ENCODE results near the gene WFDC9. TPM values are rescaled to one million over a fixed set of nuclear protein-coding genes. Genes with fewer than 3 reads are reported as not detected.

WFDC9 gene
- total and polyA plus RNA-seq, 2 donors (not counting 3 experiments of a cell fraction or from before 2014, with no cell fraction given): not detected

DNA sequence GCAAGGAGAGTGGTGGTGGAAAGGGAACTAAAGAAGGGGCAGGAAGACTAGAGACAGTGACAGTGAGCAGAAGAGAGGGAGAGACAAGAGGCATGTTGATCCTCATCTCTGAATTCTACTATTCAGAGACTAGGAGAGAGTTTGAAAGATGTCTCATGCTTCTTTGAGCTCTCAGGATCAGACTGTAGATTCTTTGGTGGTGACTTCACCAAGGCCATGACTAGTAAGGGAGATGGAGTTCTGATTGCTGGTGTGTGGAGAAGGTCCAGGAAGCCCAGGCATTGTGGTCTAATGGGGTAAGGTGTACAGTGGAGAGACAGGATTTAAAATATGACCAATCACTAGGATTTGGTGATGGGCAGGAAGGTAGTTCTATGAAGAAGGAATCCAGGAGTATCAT lies 713 bp downstream of the WFDC9 start:
- ChIA-PET CTCF (interaction anchor here (1.1 to 3.0 kb wide), 4 partner anchors 11 to 16 kb away, joined by 3 to 21 read pairs (median 10); no protein-coding TSS in a partner anchor), POLR2A (no interaction called here)
- Histone ChIP-seq H2AFZ (ENCODE audit: low read depth, low read length) (no peak overlapping the region), H3K9me1 (replicated peaks; ENCODE audit: control insufficient read depth, extremely low read depth, insufficient read depth, low read length) (no peaks in the 10 kb centered on the region), H3K27ac (ENCODE audit: insufficient read depth, low read depth, low read length) (no peak overlapping the region), H3K27me3 (ENCODE audit: control insufficient read depth in 2 of 2, insufficient read depth in 2 of 2, low read length in 2 of 2) (no peaks in the 10 kb centered on the region), H3K79me2 (ENCODE audit: control insufficient read depth, insufficient read depth, low read length) (no peaks in the 10 kb centered on the region), H3K4me2 (ENCODE audit: insufficient read depth, low read length) (no peak overlapping the region), H3K9me3 (replicated peaks; ENCODE audit: control insufficient read depth, insufficient read depth, low read length) (no peaks in the 10 kb centered on the region), H3K4me1 (ENCODE audit: control insufficient read depth, extremely low read depth, insufficient read depth, low read length) (no peaks in the 10 kb centered on the region), H3K36me3 (ENCODE audit: control insufficient read depth in 2 of 2, extremely low read depth in 1 of 2, insufficient read depth in 2 of 2, low read length in 2 of 2) (no peaks in the 10 kb centered on the region), H4K20me1 (replicated peaks; ENCODE audit: control insufficient read depth, extremely low read depth, insufficient read depth, low read length) (no peaks in the 10 kb centered on the region), H3K4me3 (replicated peaks in 1 of 3; ENCODE audit: insufficient read depth in 1 of 3, low read depth in 1 of 3, low read length in 3 of 3) (no peak overlapping the region), H3K9ac (replicated peaks; ENCODE audit: extremely low read depth, insufficient read depth, low read length) (no peak overlapping the region)
- dilution Hi-C loops (cut with MboI; ENCODE audit: extremely low pct_ligation_motif_present, low sequenced_read_pairs) (no loop called here), intact Hi-C loops (cut with micrococcal nuclease) (no loop called here)
- no peak for DNase-seq (ENCODE audit: low read depth, low spot score)
- FAIRE-seq: no peak
- BruUV-seq (replicated peaks): no TSS peak
- no peak for TF ChIP-seq MYC (IDR thresholded peaks at IDR 0.05; ENCODE audit: low read depth, low read length)
- no peak for TF ChIP-seq JUN (IDR thresholded peaks at IDR 0.05; ENCODE audit: borderline replicate concordance, insufficient read depth, insufficient read length, low read depth)

GRCh38 chr20:45629496-45630100 lies 1.5 kb downstream of the WFDC9 start, which contains the start of gene WFDC10A:
Gene WFDC10A, plus strand, starts transcription at chr20:45629739. Its CDS starts 75 bp downstream, at chr20:45629814.
- CTCF ChIA-PET: interaction anchor here (0.6 to 3.0 kb wide), 20 partner anchors 9 to 311 kb away, joined by 3 to 21 read pairs (median 4); no protein-coding TSS in a partner anchor
- no peaks in the 10 kb centered on the region for H4K20me1 ChIP-seq (replicated peaks; ENCODE audit: control insufficient read depth, extremely low read depth, insufficient read depth, low read length)
- no TSS peak for BruUV-seq (replicated peaks)
- no peaks in the 10 kb centered on the region for H3K36me3 ChIP-seq (ENCODE audit: control insufficient read depth in 2 of 2, extremely low read depth in 1 of 2, insufficient read depth in 2 of 2, low read length in 2 of 2)
- H3K79me2 ChIP-seq (ENCODE audit: control insufficient read depth, insufficient read depth, low read length): no peaks in the 10 kb centered on the region
- peak within 1 kb of the TSS; percentile 26 for H2AFZ ChIP-seq (ENCODE audit: low read depth, low read length)
- no peak within 1 kb of the TSS for H3K9ac ChIP-seq (replicated peaks; ENCODE audit: extremely low read depth, insufficient read depth, low read length)
- intact Hi-C loops (cut with micrococcal nuclease) (loop anchor here (10.0 kb wide), 1 partner anchor 145 kb away; no protein-coding TSS in a partner anchor), dilution Hi-C loops (cut with MboI; ENCODE audit: extremely low pct_ligation_motif_present, low sequenced_read_pairs) (no loop called here)
- peak; percentile 92 for FAIRE-seq
- H3K4me1 ChIP-seq (ENCODE audit: control insufficient read depth, extremely low read depth, insufficient read depth, low read length): no peaks in the 10 kb centered on the region
- no peak within 1 kb of the TSS for H3K4me3 ChIP-seq (replicated peaks in 1 of 3; ENCODE audit: insufficient read depth in 1 of 3, low read depth in 1 of 3, low read length in 3 of 3)
- no peaks in the 10 kb centered on the region for H3K27me3 ChIP-seq (ENCODE audit: control insufficient read depth in 2 of 2, insufficient read depth in 2 of 2, low read length in 2 of 2)
- peak; percentile 23 for DNase-seq (ENCODE audit: low read depth, low spot score)
- no peaks in the 10 kb centered on the region for H3K9me1 ChIP-seq (replicated peaks; ENCODE audit: control insufficient read depth, extremely low read depth, insufficient read depth, low read length)
- POLR2A ChIA-PET: no interaction called here
- no peaks in the 10 kb centered on the region for H3K9me3 ChIP-seq (replicated peaks; ENCODE audit: control insufficient read depth, insufficient read depth, low read length)
- no peak within 1 kb of the TSS for H3K27ac ChIP-seq (ENCODE audit: insufficient read depth, low read depth, low read length)
- TF ChIP-seq GATA2 (IDR thresholded peaks at IDR 0.05; ENCODE audit: insufficient read depth, insufficient read length, low read depth, low read length) (no peak), JUN (IDR thresholded peaks at IDR 0.05; ENCODE audit: borderline replicate concordance, insufficient read depth, insufficient read length, low read depth) (no peak), EZH2 (IDR thresholded peaks at IDR 0.05; ENCODE audit: borderline replicate concordance, low read depth, low read length, severe bottlenecking) (no peak), POLR2A (IDR thresholded peaks at IDR 0.05; ENCODE audit: low read depth, low read length) (no peak), MAX (IDR thresholded peaks at IDR 0.05; ENCODE audit: insufficient read depth, insufficient read length) (no peak), FOS (IDR thresholded peaks at IDR 0.05; ENCODE audit: borderline replicate concordance, insufficient read depth, low read length) (no peak)
- TF ChIP-seq, protein P1, sequence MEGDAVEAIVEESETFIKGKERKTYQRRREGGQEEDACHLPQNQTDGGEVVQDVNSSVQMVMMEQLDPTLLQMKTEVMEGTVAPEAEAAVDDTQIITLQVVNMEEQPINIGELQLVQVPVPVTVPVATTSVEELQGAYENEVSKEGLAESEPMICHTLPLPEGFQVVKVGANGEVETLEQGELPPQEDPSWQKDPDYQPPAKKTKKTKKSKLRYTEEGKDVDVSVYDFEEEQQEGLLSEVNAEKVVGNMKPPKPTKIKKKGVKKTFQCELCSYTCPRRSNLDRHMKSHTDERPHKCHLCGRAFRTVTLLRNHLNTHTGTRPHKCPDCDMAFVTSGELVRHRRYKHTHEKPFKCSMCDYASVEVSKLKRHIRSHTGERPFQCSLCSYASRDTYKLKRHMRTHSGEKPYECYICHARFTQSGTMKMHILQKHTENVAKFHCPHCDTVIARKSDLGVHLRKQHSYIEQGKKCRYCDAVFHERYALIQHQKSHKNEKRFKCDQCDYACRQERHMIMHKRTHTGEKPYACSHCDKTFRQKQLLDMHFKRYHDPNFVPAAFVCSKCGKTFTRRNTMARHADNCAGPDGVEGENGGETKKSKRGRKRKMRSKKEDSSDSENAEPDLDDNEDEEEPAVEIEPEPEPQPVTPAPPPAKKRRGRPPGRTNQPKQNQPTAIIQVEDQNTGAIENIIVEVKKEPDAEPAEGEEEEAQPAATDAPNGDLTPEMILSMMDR (IDR thresholded peaks at IDR 0.05; ENCODE audit: extremely low read depth in 1 of 2, insufficient read depth in 1 of 2, low read depth in 1 of 2, low read length in 2 of 2): peak; percentile 66 to 68
- H3K4me2 ChIP-seq (ENCODE audit: insufficient read depth, low read length): no peak within 1 kb of the TSS

All from endothelial cell of umbilical vein (primary cell).